Loucy (cell line): Measurements from ENCODE around the gene TNFRSF1B.

Source experiments
- CTCF ChIP-seq: fragments of 200-600 bp; sonication (generic); conservative IDR thresholded peaks from 2 replicates; pipeline ENCODE4 v1.5.1; 2014; ENCODE audit warnings: mild to moderate bottlenecking, antibody characterized with exemption, low read length
- EZH2phosphoT487 ChIP-seq: fragments of 200-600 bp; IDR thresholded peaks from 2 replicates; pipeline ENCODE4 v1.6.1; 2018; ENCODE audit warnings: antibody characterized with exemption, mild to moderate bottlenecking, moderate library complexity, borderline replicate concordance

- TF ChIP-seq CTCF (no peak), EZH2phosphoT487 (no peak)
Measured at GRCh38 chr1:12165342-12165741, 1.4 kb upstream of the TNFRSF1B start.
